Measurements from ENCODE around the gene WWOX. TPM values are rescaled to one million over a fixed set of nuclear protein-coding genes. Genes with fewer than 3 reads are reported as not detected.
A peak's percentile ranks its signal among the peaks of the same experiment; 100 is the strongest.

The WWOX gene
- total and polyA plus RNA-seq, 2 of the 13 experiments (the other 11 are each of a cell fraction or from before 2014, with no cell fraction given): 9.1 to 37.4 TPM

DNA sequence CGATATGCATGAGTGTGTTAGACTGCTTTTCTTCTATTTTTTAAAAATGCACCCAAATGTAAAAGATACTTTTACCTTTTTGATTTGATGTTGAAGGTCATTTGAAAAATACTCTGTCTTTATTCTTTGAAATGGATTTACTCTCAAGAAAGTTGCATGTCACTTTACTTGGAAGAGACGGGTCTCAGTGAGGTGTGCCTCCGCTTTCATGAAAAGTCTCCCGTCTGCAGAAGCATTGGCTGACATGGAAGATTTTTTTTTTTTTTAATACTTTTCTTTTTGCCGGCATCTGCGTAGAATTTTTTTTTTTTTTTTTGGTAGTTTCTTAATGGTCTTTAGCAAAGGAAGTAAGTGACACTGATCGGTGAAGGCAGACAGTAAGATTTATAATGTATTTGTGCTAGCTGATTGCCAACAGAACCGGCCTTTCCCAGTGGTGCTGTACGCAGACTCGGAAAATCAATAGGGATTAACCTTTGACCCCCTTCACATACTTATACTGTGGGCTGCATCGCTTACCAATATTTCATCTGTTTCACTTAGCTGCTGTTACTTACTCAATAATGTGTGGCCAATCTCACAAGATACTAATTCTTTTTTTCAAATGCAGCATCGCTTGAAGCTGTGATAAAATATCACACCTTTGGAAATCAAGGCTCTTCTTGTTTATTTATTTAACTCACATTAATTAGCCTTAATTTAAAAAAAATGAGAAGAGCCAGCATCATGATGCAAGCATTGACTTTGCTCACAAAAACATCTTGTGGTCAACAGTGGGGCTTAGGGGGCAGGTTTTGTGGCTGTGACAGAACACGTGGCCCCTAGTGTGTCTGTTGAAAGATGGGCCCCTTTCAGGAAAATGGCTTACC, 383.9 kb downstream of the WWOX start (continued):
- TF ChIP-seq, protein P1, sequence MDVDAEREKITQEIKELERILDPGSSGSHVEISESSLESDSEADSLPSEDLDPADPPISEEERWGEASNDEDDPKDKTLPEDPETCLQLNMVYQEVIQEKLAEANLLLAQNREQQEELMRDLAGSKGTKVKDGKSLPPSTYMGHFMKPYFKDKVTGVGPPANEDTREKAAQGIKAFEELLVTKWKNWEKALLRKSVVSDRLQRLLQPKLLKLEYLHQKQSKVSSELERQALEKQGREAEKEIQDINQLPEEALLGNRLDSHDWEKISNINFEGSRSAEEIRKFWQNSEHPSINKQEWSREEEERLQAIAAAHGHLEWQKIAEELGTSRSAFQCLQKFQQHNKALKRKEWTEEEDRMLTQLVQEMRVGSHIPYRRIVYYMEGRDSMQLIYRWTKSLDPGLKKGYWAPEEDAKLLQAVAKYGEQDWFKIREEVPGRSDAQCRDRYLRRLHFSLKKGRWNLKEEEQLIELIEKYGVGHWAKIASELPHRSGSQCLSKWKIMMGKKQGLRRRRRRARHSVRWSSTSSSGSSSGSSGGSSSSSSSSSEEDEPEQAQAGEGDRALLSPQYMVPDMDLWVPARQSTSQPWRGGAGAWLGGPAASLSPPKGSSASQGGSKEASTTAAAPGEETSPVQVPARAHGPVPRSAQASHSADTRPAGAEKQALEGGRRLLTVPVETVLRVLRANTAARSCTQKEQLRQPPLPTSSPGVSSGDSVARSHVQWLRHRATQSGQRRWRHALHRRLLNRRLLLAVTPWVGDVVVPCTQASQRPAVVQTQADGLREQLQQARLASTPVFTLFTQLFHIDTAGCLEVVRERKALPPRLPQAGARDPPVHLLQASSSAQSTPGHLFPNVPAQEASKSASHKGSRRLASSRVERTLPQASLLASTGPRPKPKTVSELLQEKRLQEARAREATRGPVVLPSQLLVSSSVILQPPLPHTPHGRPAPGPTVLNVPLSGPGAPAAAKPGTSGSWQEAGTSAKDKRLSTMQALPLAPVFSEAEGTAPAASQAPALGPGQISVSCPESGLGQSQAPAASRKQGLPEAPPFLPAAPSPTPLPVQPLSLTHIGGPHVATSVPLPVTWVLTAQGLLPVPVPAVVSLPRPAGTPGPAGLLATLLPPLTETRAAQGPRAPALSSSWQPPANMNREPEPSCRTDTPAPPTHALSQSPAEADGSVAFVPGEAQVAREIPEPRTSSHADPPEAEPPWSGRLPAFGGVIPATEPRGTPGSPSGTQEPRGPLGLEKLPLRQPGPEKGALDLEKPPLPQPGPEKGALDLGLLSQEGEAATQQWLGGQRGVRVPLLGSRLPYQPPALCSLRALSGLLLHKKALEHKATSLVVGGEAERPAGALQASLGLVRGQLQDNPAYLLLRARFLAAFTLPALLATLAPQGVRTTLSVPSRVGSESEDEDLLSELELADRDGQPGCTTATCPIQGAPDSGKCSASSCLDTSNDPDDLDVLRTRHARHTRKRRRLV (CRISPR knock-in tag; IDR thresholded peaks at IDR 0.05): no peak
- no peak for TF ChIP-seq ZNF180 (CRISPR knock-in tag; IDR thresholded peaks at IDR 0.05; ENCODE audit: borderline replicate concordance, low read depth)
- no peak for TF ChIP-seq MNT (IDR thresholded peaks at IDR 0.05)
- no peak for TF ChIP-seq TEF (CRISPR knock-in tag; IDR thresholded peaks at IDR 0.05)
- TF ChIP-seq, protein P2, sequence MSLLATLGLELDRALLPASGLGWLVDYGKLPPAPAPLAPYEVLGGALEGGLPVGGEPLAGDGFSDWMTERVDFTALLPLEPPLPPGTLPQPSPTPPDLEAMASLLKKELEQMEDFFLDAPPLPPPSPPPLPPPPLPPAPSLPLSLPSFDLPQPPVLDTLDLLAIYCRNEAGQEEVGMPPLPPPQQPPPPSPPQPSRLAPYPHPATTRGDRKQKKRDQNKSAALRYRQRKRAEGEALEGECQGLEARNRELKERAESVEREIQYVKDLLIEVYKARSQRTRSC (CRISPR knock-in tag; IDR thresholded peaks at IDR 0.05; ENCODE audit: low read depth): no peak
- no peak; the same call in 1 of the 2 replicates for TF ChIP-seq ZNF232 (CRISPR knock-in tag; IDR thresholded peaks at IDR 0.05; ENCODE audit: borderline replicate concordance)
- TF ChIP-seq SP2 (CRISPR knock-in tag; IDR thresholded peaks at IDR 0.05): no peak
- no peak for TF ChIP-seq NPAS2 (CRISPR knock-in tag; IDR thresholded peaks at IDR 0.05; ENCODE audit: borderline replicate concordance)
- peak; percentile 95 for TF ChIP-seq NR2C2 (CRISPR knock-in tag; IDR thresholded peaks at IDR 0.05; ENCODE audit: borderline replicate concordance)
- TF ChIP-seq KLF6 (CRISPR knock-in tag; IDR thresholded peaks at IDR 0.05): peak; percentile 61; the same call in 1 of the 2 replicates
- TF ChIP-seq ZNF224 (CRISPR knock-in tag; IDR thresholded peaks at IDR 0.05): no peak
- TF ChIP-seq, protein P3, sequence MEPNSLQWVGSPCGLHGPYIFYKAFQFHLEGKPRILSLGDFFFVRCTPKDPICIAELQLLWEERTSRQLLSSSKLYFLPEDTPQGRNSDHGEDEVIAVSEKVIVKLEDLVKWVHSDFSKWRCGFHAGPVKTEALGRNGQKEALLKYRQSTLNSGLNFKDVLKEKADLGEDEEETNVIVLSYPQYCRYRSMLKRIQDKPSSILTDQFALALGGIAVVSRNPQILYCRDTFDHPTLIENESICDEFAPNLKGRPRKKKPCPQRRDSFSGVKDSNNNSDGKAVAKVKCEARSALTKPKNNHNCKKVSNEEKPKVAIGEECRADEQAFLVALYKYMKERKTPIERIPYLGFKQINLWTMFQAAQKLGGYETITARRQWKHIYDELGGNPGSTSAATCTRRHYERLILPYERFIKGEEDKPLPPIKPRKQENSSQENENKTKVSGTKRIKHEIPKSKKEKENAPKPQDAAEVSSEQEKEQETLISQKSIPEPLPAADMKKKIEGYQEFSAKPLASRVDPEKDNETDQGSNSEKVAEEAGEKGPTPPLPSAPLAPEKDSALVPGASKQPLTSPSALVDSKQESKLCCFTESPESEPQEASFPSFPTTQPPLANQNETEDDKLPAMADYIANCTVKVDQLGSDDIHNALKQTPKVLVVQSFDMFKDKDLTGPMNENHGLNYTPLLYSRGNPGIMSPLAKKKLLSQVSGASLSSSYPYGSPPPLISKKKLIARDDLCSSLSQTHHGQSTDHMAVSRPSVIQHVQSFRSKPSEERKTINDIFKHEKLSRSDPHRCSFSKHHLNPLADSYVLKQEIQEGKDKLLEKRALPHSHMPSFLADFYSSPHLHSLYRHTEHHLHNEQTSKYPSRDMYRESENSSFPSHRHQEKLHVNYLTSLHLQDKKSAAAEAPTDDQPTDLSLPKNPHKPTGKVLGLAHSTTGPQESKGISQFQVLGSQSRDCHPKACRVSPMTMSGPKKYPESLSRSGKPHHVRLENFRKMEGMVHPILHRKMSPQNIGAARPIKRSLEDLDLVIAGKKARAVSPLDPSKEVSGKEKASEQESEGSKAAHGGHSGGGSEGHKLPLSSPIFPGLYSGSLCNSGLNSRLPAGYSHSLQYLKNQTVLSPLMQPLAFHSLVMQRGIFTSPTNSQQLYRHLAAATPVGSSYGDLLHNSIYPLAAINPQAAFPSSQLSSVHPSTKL (CRISPR knock-in tag; IDR thresholded peaks at IDR 0.05): peak; percentile 96
- TF ChIP-seq ZNF331 (CRISPR knock-in tag; IDR thresholded peaks at IDR 0.05): peak; percentile 49
- TF ChIP-seq ZNF749 (CRISPR knock-in tag; IDR thresholded peaks at IDR 0.05; ENCODE audit: borderline replicate concordance): no peak
- no peak for TF ChIP-seq GZF1 (CRISPR knock-in tag; IDR thresholded peaks at IDR 0.05)
- TF ChIP-seq MBNL3 (CRISPR knock-in tag; conservative IDR thresholded peaks at IDR 0.05): no peak
- no peak for TF ChIP-seq RNF2 (conservative IDR thresholded peaks at IDR 0.05; ENCODE audit: low read depth)
